Esophagus muscularis mucosa (tissue), 4 donors: ENCODE data around the gene SYT11.

Source experiments
- EP300 ChIP-seq: sonication (generic); formaldehyde crosslinking; IDR thresholded peaks from one replicate; pipeline ENCODE4 v1.6.1; 2017; ENCODE audit warnings: antibody characterized with exemption
- POLR2A ChIP-seq: fragments of 450-650 bp; IDR thresholded peaks from one replicate; pipeline ENCODE4 v1.6.1; 2017; ENCODE audit warnings: antibody characterized with exemption, moderate library complexity, mild to moderate bottlenecking, low read depth
- POLR2AphosphoS5 ChIP-seq, 2 donors: sonication (generic); formaldehyde crosslinking; IDR thresholded peaks; one replicate each; pipeline ENCODE4 v1.6.1; 2017; ENCODE audit warnings: antibody characterized with exemption in 2 of 2
- TF ChIP-seq, protein P1 (sequence below), 3 experiments: fragments of 200-600 bp in 2 of 3; fragments of 450-650 bp in 1 of 3; sonication (generic) in 2 of 3; IDR thresholded peaks; one replicate each; pipeline ENCODE4 v1.5.1; 2017 to 2019; ENCODE audit warnings: antibody characterized with exemption in 3 of 3, mild to moderate bottlenecking in 2 of 3, moderate library complexity in 1 of 3

GRCh38 chr1:155931332-155932038, 72.1 kb downstream of the SYT11 start:
- TF ChIP-seq, protein P1, sequence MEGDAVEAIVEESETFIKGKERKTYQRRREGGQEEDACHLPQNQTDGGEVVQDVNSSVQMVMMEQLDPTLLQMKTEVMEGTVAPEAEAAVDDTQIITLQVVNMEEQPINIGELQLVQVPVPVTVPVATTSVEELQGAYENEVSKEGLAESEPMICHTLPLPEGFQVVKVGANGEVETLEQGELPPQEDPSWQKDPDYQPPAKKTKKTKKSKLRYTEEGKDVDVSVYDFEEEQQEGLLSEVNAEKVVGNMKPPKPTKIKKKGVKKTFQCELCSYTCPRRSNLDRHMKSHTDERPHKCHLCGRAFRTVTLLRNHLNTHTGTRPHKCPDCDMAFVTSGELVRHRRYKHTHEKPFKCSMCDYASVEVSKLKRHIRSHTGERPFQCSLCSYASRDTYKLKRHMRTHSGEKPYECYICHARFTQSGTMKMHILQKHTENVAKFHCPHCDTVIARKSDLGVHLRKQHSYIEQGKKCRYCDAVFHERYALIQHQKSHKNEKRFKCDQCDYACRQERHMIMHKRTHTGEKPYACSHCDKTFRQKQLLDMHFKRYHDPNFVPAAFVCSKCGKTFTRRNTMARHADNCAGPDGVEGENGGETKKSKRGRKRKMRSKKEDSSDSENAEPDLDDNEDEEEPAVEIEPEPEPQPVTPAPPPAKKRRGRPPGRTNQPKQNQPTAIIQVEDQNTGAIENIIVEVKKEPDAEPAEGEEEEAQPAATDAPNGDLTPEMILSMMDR (IDR thresholded peaks at IDR 0.05): no peak
- TF ChIP-seq POLR2A: no peak
- no peak for TF ChIP-seq EP300
- TF ChIP-seq POLR2AphosphoS5 (IDR thresholded peaks at IDR 0.05): no peak
